Hepatocyte (in vitro differentiated cells): ENCODE measurements around the gene ZBTB1. TPM values are rescaled to one million over a fixed set of nuclear protein-coding genes. Genes with fewer than 3 reads are reported as not detected.

ENCODE experiments used
- DNase-seq: peaks from one replicate; pipeline ENCODE4 v3.0.0-alpha.2; 2016; ENCODE audit warnings: low spot score
- H2AFZ ChIP-seq: fragments of 200-600 bp; sonication (generic); 2 replicates; pipeline ENCODE4 v1.6.0; 2016; ENCODE audit warnings: antibody characterized with exemption, mild to moderate bottlenecking
- H3K27ac ChIP-seq: fragments of 200-600 bp; sonication (generic); 2 replicates; pipeline ENCODE4 v1.5.1; 2016; ENCODE audit warnings: mild to moderate bottlenecking
- H3K27me3 ChIP-seq: fragments of 200-600 bp; sonication (generic); 2 replicates; pipeline ENCODE4 v1.6.1; 2016
- H3K36me3 ChIP-seq: fragments of 200-600 bp; sonication (generic); replicated peaks from 2 replicates; pipeline ENCODE4 v1.5.1; 2016; ENCODE audit warnings: low read depth; ENCODE audit not compliant: insufficient read depth
- H3K4me1 ChIP-seq: fragments of 200-600 bp; sonication (generic); 2 replicates; pipeline ENCODE4 v1.5.1; 2016; ENCODE audit warnings: mild to moderate bottlenecking, moderate library complexity; ENCODE audit not compliant: insufficient read depth
- H3K4me2 ChIP-seq: fragments of 200-600 bp; sonication (generic); 2 replicates; pipeline ENCODE4 v1.6.0; 2016
- H3K4me3 ChIP-seq: fragments of 200-600 bp; sonication (generic); 2 replicates; pipeline ENCODE4 v1.5.1; 2016; ENCODE audit warnings: mild to moderate bottlenecking
- H3K79me2 ChIP-seq: fragments of 200-600 bp; sonication (generic); 2 replicates; pipeline ENCODE4 v1.6.0; 2017; ENCODE audit warnings: mild to moderate bottlenecking
- H3K9me2 ChIP-seq: fragments of 200-600 bp; sonication (generic); replicated peaks from 2 replicates; pipeline ENCODE4 v1.6.0; 2017; ENCODE audit warnings: mild to moderate bottlenecking; ENCODE audit not compliant: insufficient read depth
- H3K9me3 ChIP-seq: fragments of 200-600 bp; sonication (generic); 2 replicates; pipeline ENCODE4 v1.5.1; 2016; ENCODE audit warnings: low read depth, mild to moderate bottlenecking
- H4K20me1 ChIP-seq: fragments of 200-600 bp; sonication (generic); 2 replicates; pipeline ENCODE4 v1.6.0; 2016; ENCODE audit warnings: mild to moderate bottlenecking; ENCODE audit not compliant: insufficient read depth, poor library complexity, severe bottlenecking
- EZH2 ChIP-seq: fragments of 200-600 bp; sonication (generic); IDR thresholded peaks from 2 replicates; pipeline ENCODE4 v1.6.1; 2016; ENCODE audit warnings: antibody characterized with exemption, mild to moderate bottlenecking, borderline replicate concordance
- EZH2phosphoT487 ChIP-seq: fragments of 200-600 bp; sonication (generic); IDR thresholded peaks from one replicate; pipeline ENCODE4 v1.6.1; 2018; ENCODE audit warnings: antibody characterized with exemption, mild to moderate bottlenecking, low read depth, moderate library complexity; ENCODE audit not compliant: unreplicated experiment, severe bottlenecking
- WGBS: methylation state at CpG from one replicate; pipeline ENCODE4 v1.1.6; 2016; ENCODE audit warnings: low lambda C conversion rate; ENCODE audit errors: missing lambda C conversion rate; 5-methylcytosine and 5-hydroxymethylcytosine counted together
- polyA plus RNA-seq: library from polyadenylated mRNA; unstranded; fragments of >200 nt; fragmentation: Nextera tagmentation; extraction: Ambion mirVana; gene quantifications from 2 replicates; pipeline ENCODE4 v1.2.1, GENCODE V29; 2016
- total RNA-seq: library from RNA; depleted of rRNA; stranded (reverse); fragments of >200 nt; gene quantifications from 2 replicates; pipeline ENCODE4 v1.2.3, GENCODE V29; 2014
- TF ChIP-seq, protein P1 (sequence below): fragments of 200-600 bp; sonication (generic); IDR thresholded peaks from 2 replicates; pipeline ENCODE4 v1.5.1; 2016; ENCODE audit warnings: antibody characterized with exemption, mild to moderate bottlenecking; ENCODE audit not compliant: poor library complexity

Gene ZBTB1
- total and polyA plus RNA-seq, 2 experiments from 2014 or later, result 30.3 to 60.4 TPM

DNA sequence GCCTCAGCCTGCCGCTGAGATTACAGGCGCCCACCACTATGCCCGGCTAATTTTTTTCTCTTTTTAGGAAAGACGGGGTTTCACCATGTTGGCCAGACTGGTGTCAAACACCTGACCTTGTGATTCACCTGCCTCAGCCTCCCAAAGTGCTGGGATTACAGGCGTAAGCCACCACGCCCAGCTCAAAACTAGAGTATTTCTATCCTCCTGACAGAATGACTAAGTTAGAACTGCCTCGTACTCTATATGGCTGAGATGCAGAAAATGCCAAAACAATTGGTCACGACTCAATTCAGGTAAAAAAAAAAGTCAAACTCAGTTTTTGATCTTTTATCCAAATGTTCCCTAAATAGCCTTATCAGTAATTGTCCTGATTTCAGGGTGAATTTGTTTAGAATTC, 28.1 kb upstream of the ZBTB1 start:
- H3K9me3 ChIP-seq, result no peaks in the 10 kb centered on the region
- no peaks in the 10 kb centered on the region for H3K36me3 ChIP-seq
- no peaks in the 10 kb centered on the region for H3K4me1 ChIP-seq
- H3K79me2 ChIP-seq, result no peaks in the 10 kb centered on the region
- DNase-seq, result no peak
- H3K4me2 ChIP-seq, result no peak overlapping the region
- no peak overlapping the region for H2AFZ ChIP-seq
- 96% methylated on average over 8 of the region's 8 CpGs for WGBS
- H3K9me2 ChIP-seq, result no peaks in the 10 kb centered on the region
- H4K20me1 ChIP-seq, result no peaks in the 10 kb centered on the region
- H3K4me3 ChIP-seq, result no peak overlapping the region
- H3K27me3 ChIP-seq, result no peaks in the 10 kb centered on the region
- H3K27ac ChIP-seq, result no peak overlapping the region
- TF ChIP-seq, protein P1, sequence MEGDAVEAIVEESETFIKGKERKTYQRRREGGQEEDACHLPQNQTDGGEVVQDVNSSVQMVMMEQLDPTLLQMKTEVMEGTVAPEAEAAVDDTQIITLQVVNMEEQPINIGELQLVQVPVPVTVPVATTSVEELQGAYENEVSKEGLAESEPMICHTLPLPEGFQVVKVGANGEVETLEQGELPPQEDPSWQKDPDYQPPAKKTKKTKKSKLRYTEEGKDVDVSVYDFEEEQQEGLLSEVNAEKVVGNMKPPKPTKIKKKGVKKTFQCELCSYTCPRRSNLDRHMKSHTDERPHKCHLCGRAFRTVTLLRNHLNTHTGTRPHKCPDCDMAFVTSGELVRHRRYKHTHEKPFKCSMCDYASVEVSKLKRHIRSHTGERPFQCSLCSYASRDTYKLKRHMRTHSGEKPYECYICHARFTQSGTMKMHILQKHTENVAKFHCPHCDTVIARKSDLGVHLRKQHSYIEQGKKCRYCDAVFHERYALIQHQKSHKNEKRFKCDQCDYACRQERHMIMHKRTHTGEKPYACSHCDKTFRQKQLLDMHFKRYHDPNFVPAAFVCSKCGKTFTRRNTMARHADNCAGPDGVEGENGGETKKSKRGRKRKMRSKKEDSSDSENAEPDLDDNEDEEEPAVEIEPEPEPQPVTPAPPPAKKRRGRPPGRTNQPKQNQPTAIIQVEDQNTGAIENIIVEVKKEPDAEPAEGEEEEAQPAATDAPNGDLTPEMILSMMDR, result no peak
- no peak for TF ChIP-seq EZH2
- TF ChIP-seq EZH2phosphoT487, result no peak

DNA sequence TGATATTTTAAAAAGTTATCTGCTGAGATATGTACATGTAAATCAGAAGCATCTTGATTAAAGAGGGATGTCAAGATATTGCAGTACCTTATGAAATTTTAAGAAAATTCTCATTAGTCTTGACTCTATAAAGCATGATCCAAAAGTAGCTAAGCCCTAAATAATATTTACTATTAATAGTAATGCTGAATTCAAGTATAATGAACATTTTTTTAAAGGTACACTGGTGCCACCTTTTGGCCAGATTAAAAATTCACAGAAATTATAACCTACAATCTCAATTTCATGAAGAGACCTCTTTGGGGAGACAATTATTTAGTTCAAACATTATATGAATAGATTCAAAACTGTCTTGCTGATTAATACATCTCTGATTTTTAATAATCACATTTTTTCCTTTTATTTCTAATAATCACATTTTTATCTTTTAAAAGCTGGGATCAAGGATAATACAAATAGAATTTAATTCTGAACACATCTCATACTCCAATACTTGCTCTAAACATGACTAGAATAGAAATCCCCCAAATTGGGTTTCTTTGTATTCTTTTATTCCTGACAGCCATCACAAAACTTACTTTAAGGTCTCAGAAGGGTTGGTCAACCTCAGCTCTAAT, 25.8 kb upstream of the ZBTB1 start:
- DNase-seq, result no peak
- Histone ChIP-seq H3K9me2 (no peaks in the 10 kb centered on the region), H3K9me3 (no peaks in the 10 kb centered on the region), H4K20me1 (no peaks in the 10 kb centered on the region), H3K27ac (no peak overlapping the region), H3K36me3 (no peaks in the 10 kb centered on the region), H3K4me2 (no peak overlapping the region), H2AFZ (no peak overlapping the region), H3K4me1 (no peaks in the 10 kb centered on the region), H3K27me3 (no peaks in the 10 kb centered on the region), H3K79me2 (no peaks in the 10 kb centered on the region), H3K4me3 (no peak overlapping the region)
- TF ChIP-seq EZH2 (no peak), EZH2phosphoT487 (no peak)
- TF ChIP-seq, protein P1, result peak; percentile 58

DNA sequence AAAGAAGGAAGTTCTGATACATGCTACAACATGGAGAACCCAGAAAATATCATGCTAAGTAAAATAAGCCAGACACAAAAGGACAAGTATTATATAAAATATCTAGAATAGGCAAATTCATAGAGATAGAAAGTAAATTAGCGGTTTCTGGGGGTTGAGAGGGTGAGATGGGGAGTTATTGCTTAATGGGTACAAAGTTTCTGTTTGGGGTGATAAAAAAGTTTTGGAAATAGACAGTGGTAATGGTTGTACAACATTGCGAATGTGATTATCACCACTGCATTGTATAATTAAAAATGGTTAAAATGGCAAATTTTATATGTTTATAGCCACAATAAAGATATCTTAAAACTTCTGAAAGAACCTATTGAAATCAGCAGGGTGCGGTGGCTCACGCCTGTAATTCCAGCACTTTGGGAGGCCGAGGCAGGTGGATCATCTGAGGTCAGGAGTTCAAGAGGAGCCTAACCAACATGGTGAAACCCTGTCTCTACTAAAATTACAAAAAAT, 15.9 kb upstream of the ZBTB1 start:
- H3K9me3 ChIP-seq, result no peaks in the 10 kb centered on the region
- no peak overlapping the region for H2AFZ ChIP-seq
- no peaks in the 10 kb centered on the region for H3K36me3 ChIP-seq
- H4K20me1 ChIP-seq, result no peaks in the 10 kb centered on the region
- 97% methylated on average over 5 of the region's 5 CpGs for WGBS
- no peak for DNase-seq
- no peak overlapping the region for H3K4me3 ChIP-seq
- peaks cover 9% of the 10 kb centered on the region for H3K79me2 ChIP-seq
- no peaks in the 10 kb centered on the region for H3K9me2 ChIP-seq
- TF ChIP-seq EZH2phosphoT487 (no peak), EZH2 (no peak)
- TF ChIP-seq, protein P1, result no peak
- no peaks in the 10 kb centered on the region for H3K4me1 ChIP-seq
- no peak overlapping the region for H3K4me2 ChIP-seq
- H3K27me3 ChIP-seq, result no peaks in the 10 kb centered on the region
- H3K27ac ChIP-seq, result no peak overlapping the region
